H9 (cell line): ENCODE measurements around the gene WFS1. TPM values are rescaled to one million over a fixed set of nuclear protein-coding genes. Genes with fewer than 3 reads are reported as not detected.

Experiments
- DNase-seq: peaks from one replicate; pipeline ENCODE4 v3.0.0-alpha.2; 2017
- H2AFZ ChIP-seq: one replicate; pipeline ENCODE4 v1.6.1; 2013; ENCODE audit warnings: mild to moderate bottlenecking, low read length, control low read depth, moderate library complexity
- H2AK5ac ChIP-seq: 2 replicates; pipeline ENCODE4 v1.6.1; 2013; ENCODE audit warnings: low read length, control low read depth, mixed read lengths; ENCODE audit not compliant: insufficient read length
- H2BK120ac ChIP-seq: one replicate; pipeline ENCODE4 v1.6.1; 2013; ENCODE audit warnings: low read depth, mild to moderate bottlenecking, low read length, control low read depth, inconsistent platforms; ENCODE audit not compliant: poor library complexity, severe bottlenecking
- H2BK12ac ChIP-seq: 2 replicates; pipeline ENCODE4 v1.6.1; 2013; ENCODE audit warnings: low read length, control low read depth, mixed read lengths, low read depth; ENCODE audit not compliant: insufficient read length
- H2BK15ac ChIP-seq: 2 replicates; pipeline ENCODE4 v1.6.1; 2013; ENCODE audit warnings: low read depth, low read length, control low read depth
- H2BK20ac ChIP-seq: one replicate; pipeline ENCODE4 v1.6.1; 2013; ENCODE audit warnings: low read depth, mild to moderate bottlenecking, low read length, control low read depth, inconsistent platforms; ENCODE audit not compliant: poor library complexity, severe bottlenecking
- H2BK5ac ChIP-seq: 2 replicates; pipeline ENCODE4 v1.6.1; 2013; ENCODE audit warnings: low read length, control low read depth, mixed read lengths; ENCODE audit not compliant: insufficient read length
- H3K14ac ChIP-seq: 2 replicates; pipeline ENCODE4 v1.6.1; 2013; ENCODE audit warnings: low read length, control low read depth; ENCODE audit not compliant: insufficient read depth
- H3K18ac ChIP-seq: 2 replicates; pipeline ENCODE4 v1.6.1; 2013; ENCODE audit warnings: low read depth, mild to moderate bottlenecking, mixed read lengths, low read length, control low read depth; ENCODE audit not compliant: insufficient read length
- H3K23ac ChIP-seq: 2 replicates; pipeline ENCODE4 v1.6.1; 2013; ENCODE audit warnings: low read length, control low read depth, mixed read lengths, low read depth; ENCODE audit not compliant: insufficient read length
- H3K23me2 ChIP-seq: 2 replicates; pipeline ENCODE4 v1.6.1; 2013; ENCODE audit warnings: low read depth, mild to moderate bottlenecking, mixed read lengths, low read length, control low read depth; ENCODE audit not compliant: insufficient read length, poor library complexity, severe bottlenecking
- H3K27ac ChIP-seq: 2 replicates; pipeline ENCODE4 v1.5.1; 2013; ENCODE audit warnings: low read length, control low read depth, mixed read lengths, low read depth; ENCODE audit not compliant: insufficient read length
- H3K27me3 ChIP-seq: 2 replicates; pipeline ENCODE4 v1.6.1; 2013; ENCODE audit warnings: low read length, control low read depth, inconsistent platforms; ENCODE audit not compliant: insufficient read depth
- H3K4ac ChIP-seq: 2 replicates; pipeline ENCODE4 v1.6.1; 2013; ENCODE audit warnings: low read depth, mild to moderate bottlenecking, control low read depth, inconsistent platforms, low read length, moderate library complexity
- H3K4me1 ChIP-seq: 2 replicates; pipeline ENCODE4 v1.6.1; 2013; ENCODE audit warnings: low read length, control low read depth, inconsistent platforms; ENCODE audit not compliant: insufficient read depth
- H3K4me2 ChIP-seq: 2 replicates; pipeline ENCODE4 v1.6.1; 2013; ENCODE audit warnings: low read length, control low read depth, mixed read lengths; ENCODE audit not compliant: insufficient read length, insufficient read depth
- H3K56ac ChIP-seq: 2 replicates; pipeline ENCODE4 v1.6.1; 2013; ENCODE audit warnings: low read depth, mild to moderate bottlenecking, mixed read lengths, low read length, control low read depth; ENCODE audit not compliant: insufficient read length
- H3K79me1 ChIP-seq: 2 replicates; pipeline ENCODE4 v1.6.1; 2013; ENCODE audit warnings: low read depth, mild to moderate bottlenecking, moderate library complexity, low read length, control low read depth, inconsistent platforms; ENCODE audit not compliant: insufficient read depth, poor library complexity, severe bottlenecking
- H3K79me2 ChIP-seq: 2 replicates; pipeline ENCODE4 v1.6.1; 2013; ENCODE audit warnings: low read length, control low read depth, inconsistent platforms; ENCODE audit not compliant: insufficient read depth
- H3K9ac ChIP-seq: 2 replicates; pipeline ENCODE4 v1.6.1; 2013; ENCODE audit warnings: low read length, control low read depth, mixed read lengths; ENCODE audit not compliant: insufficient read length; ENCODE audit errors: extremely low read depth
- H3K9me3 ChIP-seq: one replicate; pipeline ENCODE4 v1.6.1; 2013; ENCODE audit warnings: low read depth, low read length, inconsistent platforms; ENCODE audit not compliant: control insufficient read depth
- H3T11ph ChIP-seq: one replicate; pipeline ENCODE4 v1.6.1; 2013; ENCODE audit warnings: mild to moderate bottlenecking, low read length, control low read depth, inconsistent platforms
- H4K20me1 ChIP-seq: one replicate; pipeline ENCODE4 v1.6.1; 2013; ENCODE audit not compliant: control insufficient read depth, insufficient read length, insufficient read depth
- H4K5ac ChIP-seq: 2 replicates; pipeline ENCODE4 v1.6.1; 2013; ENCODE audit warnings: low read depth, mild to moderate bottlenecking, mixed read lengths, low read length, control low read depth; ENCODE audit not compliant: insufficient read length
- H4K8ac ChIP-seq: replicated peaks from 2 replicates; pipeline ENCODE4 v1.6.1; 2013; ENCODE audit warnings: low read length, control low read depth, mixed read lengths, low read depth; ENCODE audit not compliant: insufficient read length
- H4K91ac ChIP-seq: 2 replicates; pipeline ENCODE4 v1.6.1; 2013; ENCODE audit warnings: low read depth, mild to moderate bottlenecking, moderate library complexity, mixed read lengths, low read length, control low read depth; ENCODE audit not compliant: insufficient read length
- H3K27ac Mint-ChIP-seq, 3 experiments: 2 replicates in 2 of 3; 3 replicates in 1 of 3; pipeline ENCODE4 v1.8.0; 2020 to 2021; ENCODE audit warnings: mixed read lengths in 3 of 3, mild to moderate bottlenecking in 1 of 3, moderate library complexity in 1 of 3
- H3K27me3 Mint-ChIP-seq: 2 replicates; pipeline ENCODE4 v1.8.0; 2021; ENCODE audit warnings: low read depth, mild to moderate bottlenecking, moderate library complexity, mixed read lengths
- H3K36me3 Mint-ChIP-seq, 3 experiments: 2 replicates in 2 of 3; 3 replicates in 1 of 3; pipeline ENCODE4 v1.8.0; 2020 to 2021; ENCODE audit warnings: low read depth in 3 of 3, mixed read lengths in 3 of 3; ENCODE audit not compliant: insufficient read depth in 1 of 3
- H3K4me1 Mint-ChIP-seq, 2 experiments: 2 replicates each; pipeline ENCODE4 v1.8.0; 2020; ENCODE audit warnings: mixed read lengths in 2 of 2
- H3K4me3 Mint-ChIP-seq, 2 experiments: 2 replicates in 1 of 2; 3 replicates in 1 of 2; pipeline ENCODE4 v1.8.0; 2020 to 2021; ENCODE audit warnings: mild to moderate bottlenecking in 2 of 2, mixed read lengths in 2 of 2, moderate library complexity in 1 of 2
- H3K9me3 Mint-ChIP-seq, 2 experiments: 2 replicates in 1 of 2; 3 replicates in 1 of 2; pipeline ENCODE4 v1.8.0; 2020; ENCODE audit warnings: mild to moderate bottlenecking in 2 of 2, mixed read lengths in 2 of 2, moderate library complexity in 1 of 2
- WGBS: extraction: QIAGEN DNeasy Blood & Tissue Kit; methylation state at CpG from one replicate; pipeline ENCODE4 v1.1.7; 2013; ENCODE audit warnings: missing lambda C conversion rate, low lambda C conversion rate, mixed read lengths; ENCODE audit not compliant: insufficient read length; ENCODE audit errors: extremely low coverage; 5-methylcytosine and 5-hydroxymethylcytosine counted together
- total RNA-seq: library from RNA; stranded (reverse); gene quantifications from 2 replicates; pipeline ENCODE4 v1.2.1, GENCODE V29; 2021
- TF ChIP-seq, protein P1 (sequence below): fragments of 200-600 bp; sonication (generic); conservative IDR thresholded peaks from 3 replicates; pipeline ENCODE4 v1.8.0; 2021; ENCODE audit warnings: antibody characterized with exemption, mild to moderate bottlenecking

Gene WFS1
- total RNA-seq, 1 experiment from 2014 or later = 18.9 TPM

DNA sequence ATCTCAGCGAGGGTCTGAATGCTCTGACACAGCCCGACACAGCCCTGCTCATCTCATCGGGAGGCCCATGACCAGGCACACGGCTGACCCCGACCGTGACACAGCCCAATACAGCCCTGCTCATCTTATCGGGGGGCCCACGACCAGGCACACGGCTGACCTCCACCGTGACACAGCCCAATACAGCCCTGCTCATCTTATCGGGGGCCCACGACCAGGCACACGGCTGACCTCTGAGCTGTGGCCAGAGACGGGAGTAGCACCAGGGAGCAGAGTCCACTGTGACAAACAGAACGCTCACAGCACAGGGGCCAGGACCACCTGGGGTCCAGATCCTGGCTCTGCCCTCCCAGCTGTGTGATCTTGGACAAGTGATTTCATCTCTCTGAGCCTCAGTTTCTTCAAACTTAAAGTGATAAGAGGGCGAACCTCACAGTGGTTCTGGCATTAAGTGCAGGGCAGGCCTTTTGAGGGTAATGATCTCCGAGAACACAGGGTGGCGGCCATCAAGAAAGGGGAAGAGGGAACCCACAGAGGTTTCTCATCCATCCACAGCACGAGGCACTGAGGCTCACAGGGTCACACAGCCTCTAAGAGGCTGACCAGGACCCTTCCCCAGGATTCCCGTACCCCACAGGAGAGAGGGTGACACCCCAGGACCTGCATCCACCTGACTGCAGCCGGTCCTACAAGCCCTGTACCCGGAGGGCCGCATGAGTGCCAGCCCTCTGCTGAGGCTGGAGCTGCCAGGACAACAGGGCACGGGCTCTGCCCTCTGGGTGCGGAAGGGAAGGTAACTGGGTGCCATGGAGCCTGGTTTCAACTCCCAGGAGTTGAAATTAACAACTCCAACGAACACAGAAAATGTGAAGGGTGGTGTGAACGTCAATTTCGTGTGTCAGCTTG lies 60.1 kb downstream of the WFS1 start:
- Histone ChIP-seq H3K9me3 (no peaks in the 10 kb centered on the region), H4K5ac (no peak overlapping the region), H2BK12ac (no peak overlapping the region), H3K23ac (no peak overlapping the region), H2AK5ac (no peak overlapping the region), H3K14ac (no peak overlapping the region), H3K23me2 (no peaks in the 10 kb centered on the region), H3K79me1 (no peaks in the 10 kb centered on the region), H4K8ac (no peak overlapping the region), H2AFZ (no peak overlapping the region), H2BK5ac (no peak overlapping the region), H3K4ac (no peak overlapping the region), H3K79me2 (no peaks in the 10 kb centered on the region), H4K91ac (no peak overlapping the region), H3T11ph (no peak overlapping the region), H4K20me1 (no peaks in the 10 kb centered on the region), H3K56ac (no peak overlapping the region), H3K9ac (no peak overlapping the region), H3K4me2 (no peak overlapping the region), H2BK15ac (no peak overlapping the region), H3K27me3 (no peaks in the 10 kb centered on the region), H3K18ac (no peak overlapping the region), H3K4me1 (no peaks in the 10 kb centered on the region), H2BK120ac (no peak overlapping the region), H3K27ac (no peak overlapping the region), H2BK20ac (no peak overlapping the region)
- Mint-ChIP-seq H3K9me3 (peaks cover 6 to 22% of the 10 kb centered on the region in 2 experiments), H3K27ac (no peak overlapping the region), H3K4me3 (no peak overlapping the region; a peak in 1 of 5 replicates), H3K36me3 (peaks cover 3 to 19% (median 4%) of the 10 kb centered on the region in 3 experiments; a peak in 6 of 7 replicates), H3K27me3 (no peaks in the 10 kb centered on the region; the same call in none of the 2 replicates), H3K4me1 (peaks cover 5 to 13% of the 10 kb centered on the region in 2 experiments)
- TF ChIP-seq, protein P1, sequence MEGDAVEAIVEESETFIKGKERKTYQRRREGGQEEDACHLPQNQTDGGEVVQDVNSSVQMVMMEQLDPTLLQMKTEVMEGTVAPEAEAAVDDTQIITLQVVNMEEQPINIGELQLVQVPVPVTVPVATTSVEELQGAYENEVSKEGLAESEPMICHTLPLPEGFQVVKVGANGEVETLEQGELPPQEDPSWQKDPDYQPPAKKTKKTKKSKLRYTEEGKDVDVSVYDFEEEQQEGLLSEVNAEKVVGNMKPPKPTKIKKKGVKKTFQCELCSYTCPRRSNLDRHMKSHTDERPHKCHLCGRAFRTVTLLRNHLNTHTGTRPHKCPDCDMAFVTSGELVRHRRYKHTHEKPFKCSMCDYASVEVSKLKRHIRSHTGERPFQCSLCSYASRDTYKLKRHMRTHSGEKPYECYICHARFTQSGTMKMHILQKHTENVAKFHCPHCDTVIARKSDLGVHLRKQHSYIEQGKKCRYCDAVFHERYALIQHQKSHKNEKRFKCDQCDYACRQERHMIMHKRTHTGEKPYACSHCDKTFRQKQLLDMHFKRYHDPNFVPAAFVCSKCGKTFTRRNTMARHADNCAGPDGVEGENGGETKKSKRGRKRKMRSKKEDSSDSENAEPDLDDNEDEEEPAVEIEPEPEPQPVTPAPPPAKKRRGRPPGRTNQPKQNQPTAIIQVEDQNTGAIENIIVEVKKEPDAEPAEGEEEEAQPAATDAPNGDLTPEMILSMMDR = no peak
- DNase-seq = no peak
- WGBS = no CpG with 5 or more reads among the region's 28 CpGs
